ENCODE results near the gene MAPK4. TPM values are rescaled to one million over a fixed set of nuclear protein-coding genes. Genes with fewer than 3 reads are reported as not detected.
A peak's percentile ranks its signal among the peaks of the same experiment; 100 is the strongest.
"Not testable (repeated sequence)": the region's sequence is repeated elsewhere in the genome, so short reads cannot be mapped to it uniquely, and the experiment has no call there.

The MAPK4 gene
- polyA plus RNA-seq, 4 donors: 0.22 to 0.92 (median 0.76) TPM

DNA sequence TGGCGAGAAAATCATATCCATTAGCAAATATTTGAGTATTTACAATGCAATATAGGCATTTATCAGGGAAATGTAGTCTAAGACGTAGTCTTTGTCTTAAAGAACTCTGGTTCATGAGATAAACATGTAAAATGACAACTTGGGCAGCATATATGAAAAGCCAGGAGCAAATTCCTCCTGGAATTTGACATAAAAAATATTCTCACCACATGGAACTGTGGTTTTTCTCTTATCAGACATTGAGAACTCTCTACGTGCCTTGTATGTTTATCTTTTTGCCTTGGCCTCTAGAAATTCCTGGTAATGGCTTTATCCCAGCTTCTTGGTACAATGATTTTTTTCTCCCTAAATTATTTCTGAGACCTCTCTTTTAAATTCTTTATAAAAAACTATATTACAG, 2.8 kb downstream of the MAPK4 start:
- peaks cover 0 to 12% (median 7%) of the 10 kb centered on the region in 3 donors for H3K4me1 ChIP-seq (ENCODE audit: control insufficient read depth in 3 of 3, insufficient read depth in 2 of 3, low read depth in 1 of 3, low read length in 2 of 3)
- H3K9me3 ChIP-seq (ENCODE audit: control insufficient read depth in 2 of 2, insufficient read depth in 1 of 2, low read depth in 1 of 2, low read length in 1 of 2): no peaks in the 10 kb centered on the region
- no peak for DNase-seq
- WGBS, 3 donors: 75 to 77% (median 77%) methylated on average over 3 of the region's 3 CpGs
- no peak overlapping the region for H3K4me3 ChIP-seq (ENCODE audit: low read depth in 1 of 3, low read length in 3 of 3)
- no peaks in the 10 kb centered on the region for H3K36me3 ChIP-seq (ENCODE audit: control insufficient read depth in 3 of 3, insufficient read depth in 2 of 3, low read depth in 1 of 3, low read length in 3 of 3)
- FAIRE-seq: no peak
- H3K27ac ChIP-seq (ENCODE audit: low read depth in 1 of 3, low read length in 2 of 3): no peak overlapping the region
- peaks cover 0 to 32% (median 11%) of the 10 kb centered on the region in 3 donors for H3K27me3 ChIP-seq (ENCODE audit: control insufficient read depth in 3 of 3, insufficient read depth in 3 of 3, low read length in 3 of 3)

DNA sequence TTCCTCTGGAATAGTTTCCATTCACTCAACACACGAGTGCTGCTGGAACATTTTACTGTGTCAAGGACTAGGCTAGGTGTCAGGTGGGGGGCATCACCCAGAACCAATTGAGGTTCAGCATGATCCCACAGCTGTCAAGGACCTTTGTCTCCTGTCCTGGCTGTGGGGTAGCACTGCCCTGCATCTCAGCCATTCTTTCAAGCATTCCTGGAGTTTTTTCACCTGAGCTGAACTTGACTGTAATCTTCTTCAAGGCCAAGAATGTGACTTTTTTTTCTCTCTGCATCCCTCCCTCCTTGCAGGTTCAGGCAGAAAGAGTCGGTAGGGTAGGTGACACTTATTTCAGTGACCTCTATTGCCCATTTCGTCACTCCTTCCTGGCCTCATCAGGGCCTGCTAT, 3.5 kb downstream of the MAPK4 start:
- peaks cover 0 to 32% (median 11%) of the 10 kb centered on the region in 3 donors for H3K27me3 ChIP-seq (ENCODE audit: control insufficient read depth in 3 of 3, insufficient read depth in 3 of 3, low read length in 3 of 3)

DNA sequence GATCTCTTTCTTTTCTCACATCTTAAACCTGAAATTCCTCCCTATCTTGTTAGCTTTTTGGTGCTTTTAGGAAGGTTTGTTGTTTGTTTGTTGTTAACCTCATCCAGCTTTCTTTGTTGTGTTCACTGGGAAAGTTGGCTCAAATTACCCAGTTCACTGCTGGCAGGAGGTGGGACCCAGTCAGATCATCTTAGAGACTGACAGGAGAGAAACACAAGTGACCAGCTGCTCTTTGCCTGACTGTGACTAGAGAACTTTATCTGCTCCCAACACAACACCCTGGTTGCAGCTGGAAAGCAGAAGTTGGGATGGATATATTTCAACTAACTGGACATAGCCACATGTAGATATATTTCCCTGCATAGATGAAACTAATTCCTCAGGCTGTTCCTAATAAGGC, 10.0 kb downstream of the MAPK4 start:
- Histone ChIP-seq H3K4me1 (ENCODE audit: control insufficient read depth in 3 of 3, insufficient read depth in 2 of 3, low read depth in 1 of 3, low read length in 2 of 3) (no peaks in the 10 kb centered on the region), H3K4me3 (ENCODE audit: low read depth in 1 of 3, low read length in 3 of 3) (no peak overlapping the region), H3K9me3 (ENCODE audit: control insufficient read depth in 2 of 2, insufficient read depth in 1 of 2, low read depth in 1 of 2, low read length in 1 of 2) (no peaks in the 10 kb centered on the region), H3K27ac (ENCODE audit: low read depth in 1 of 3, low read length in 2 of 3) (no peak overlapping the region), H3K27me3 (ENCODE audit: control insufficient read depth in 3 of 3, insufficient read depth in 3 of 3, low read length in 3 of 3) (no peaks in the 10 kb centered on the region), H3K36me3 (ENCODE audit: control insufficient read depth in 3 of 3, insufficient read depth in 2 of 3, low read depth in 1 of 3, low read length in 3 of 3) (no peaks in the 10 kb centered on the region)
- no peak for DNase-seq
- no peak for FAIRE-seq

More for the DNA sequence above, 3.5 kb downstream of the MAPK4 start:
- Histone ChIP-seq H3K9me3 (ENCODE audit: control insufficient read depth in 2 of 2, insufficient read depth in 1 of 2, low read depth in 1 of 2, low read length in 1 of 2) (no peaks in the 10 kb centered on the region), H3K36me3 (ENCODE audit: control insufficient read depth in 3 of 3, insufficient read depth in 2 of 3, low read depth in 1 of 3, low read length in 3 of 3) (no peaks in the 10 kb centered on the region), H3K4me3 (ENCODE audit: low read depth in 1 of 3, low read length in 3 of 3) (no peak overlapping the region), H3K27ac (ENCODE audit: low read depth in 1 of 3, low read length in 2 of 3) (no peak overlapping the region), H3K4me1 (ENCODE audit: control insufficient read depth in 3 of 3, insufficient read depth in 2 of 3, low read depth in 1 of 3, low read length in 2 of 3) (peaks cover 0 to 12% (median 7%) of the 10 kb centered on the region in 3 donors)
- DNase-seq (no peak), FAIRE-seq (no peak)
- 80 to 87% (median 85%) methylated on average over 3 of the region's 3 CpGs for WGBS, 3 donors

DNA sequence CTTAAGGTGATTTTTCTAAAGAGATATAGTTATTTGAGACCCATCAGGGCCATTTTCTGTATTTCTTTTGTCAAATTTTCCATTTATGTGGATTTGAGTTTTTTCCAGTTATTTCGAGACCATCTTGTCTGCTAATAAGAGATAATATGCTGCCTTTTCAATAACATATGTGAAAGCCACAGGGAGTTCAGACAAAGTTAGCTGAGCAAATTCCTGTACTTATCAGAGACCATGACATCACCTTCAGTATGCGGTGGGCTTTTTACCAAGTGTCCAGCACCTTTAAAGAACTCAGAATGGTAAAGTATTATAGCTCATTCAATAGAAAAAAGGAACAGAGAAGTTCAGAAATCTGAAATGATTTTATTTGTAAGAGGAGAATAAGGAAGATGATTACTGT, 11.7 kb downstream of the MAPK4 start:
- no peaks in the 10 kb centered on the region for H3K9me3 ChIP-seq (ENCODE audit: control insufficient read depth in 2 of 2, insufficient read depth in 1 of 2, low read depth in 1 of 2, low read length in 1 of 2)
- DNase-seq: no peak
- H3K27ac ChIP-seq (ENCODE audit: low read depth in 1 of 3, low read length in 2 of 3): no peak overlapping the region
- FAIRE-seq: no peak
- no peaks in the 10 kb centered on the region for H3K27me3 ChIP-seq (ENCODE audit: control insufficient read depth in 3 of 3, insufficient read depth in 3 of 3, low read length in 3 of 3)
- 81 to 91% (median 82%) methylated on average over 2 of the region's 2 CpGs for WGBS, 3 donors
- H3K4me3 ChIP-seq (ENCODE audit: low read depth in 1 of 3, low read length in 3 of 3): no peak overlapping the region
- no peaks in the 10 kb centered on the region for H3K36me3 ChIP-seq (ENCODE audit: control insufficient read depth in 3 of 3, insufficient read depth in 2 of 3, low read depth in 1 of 3, low read length in 3 of 3)
- no peaks in the 10 kb centered on the region for H3K4me1 ChIP-seq (ENCODE audit: control insufficient read depth in 3 of 3, insufficient read depth in 2 of 3, low read depth in 1 of 3, low read length in 2 of 3)

DNA sequence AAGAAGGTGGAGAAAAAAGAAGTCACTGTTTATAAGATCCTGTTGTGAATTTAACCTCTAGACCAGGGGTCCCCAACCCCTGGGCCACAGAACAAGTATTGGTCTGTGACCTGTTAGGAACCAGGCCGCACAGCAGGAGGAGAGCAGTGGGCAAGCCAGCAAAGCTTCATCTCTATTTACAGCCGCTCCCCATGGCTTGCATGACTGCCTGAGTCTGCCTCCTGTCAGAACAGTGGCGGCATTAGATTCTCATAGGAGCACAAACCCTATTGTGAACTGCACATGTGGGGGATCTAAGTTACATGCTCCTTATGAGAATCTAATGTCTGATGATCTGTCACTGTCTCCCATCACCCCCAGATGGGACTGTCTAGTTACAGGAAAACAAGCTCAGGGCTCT, 13.3 kb downstream of the MAPK4 start:
- H3K9me3 ChIP-seq (ENCODE audit: control insufficient read depth in 2 of 2, insufficient read depth in 1 of 2, low read depth in 1 of 2, low read length in 1 of 2); H3K27ac ChIP-seq (ENCODE audit: low read depth in 1 of 3, low read length in 2 of 3); H3K27me3 ChIP-seq (ENCODE audit: control insufficient read depth in 3 of 3, insufficient read depth in 3 of 3, low read length in 3 of 3); DNase-seq; FAIRE-seq; H3K4me1 ChIP-seq (ENCODE audit: control insufficient read depth in 3 of 3, insufficient read depth in 2 of 3, low read depth in 1 of 3, low read length in 2 of 3); H3K4me3 ChIP-seq (ENCODE audit: low read depth in 1 of 3, low read length in 3 of 3); H3K36me3 ChIP-seq (ENCODE audit: control insufficient read depth in 3 of 3, insufficient read depth in 2 of 3, low read depth in 1 of 3, low read length in 3 of 3): not testable (repeated sequence)
- WGBS, 3 donors: 88 to 95% (median 92%) methylated on average over 3 of the region's 3 CpGs

DNA sequence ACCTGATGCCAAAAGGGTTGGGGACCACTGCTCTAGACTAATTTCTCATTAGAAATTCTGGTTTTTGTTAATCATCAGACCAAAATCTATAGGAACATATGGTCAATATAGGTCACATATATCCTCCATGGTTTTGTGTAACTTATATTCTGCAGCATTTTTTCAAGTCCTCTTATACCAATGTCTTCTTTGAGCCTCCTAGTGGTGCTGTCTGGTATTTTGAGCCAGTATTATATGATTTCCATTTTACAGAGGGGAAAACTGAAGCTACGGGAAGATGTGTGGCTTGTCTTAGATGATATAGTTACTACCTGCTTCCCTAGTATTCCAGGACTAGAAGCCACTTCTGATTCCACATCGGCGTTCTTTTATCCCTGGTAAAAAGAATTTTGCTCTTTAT, 13.8 kb downstream of the MAPK4 start:
- DNase-seq (no peak), FAIRE-seq (no peak)
- WGBS, 3 donors: 75 to 92% (median 79%) methylated on average over 3 of the region's 3 CpGs
- Histone ChIP-seq H3K4me3 (ENCODE audit: low read depth in 1 of 3, low read length in 3 of 3) (no peak overlapping the region), H3K36me3 (ENCODE audit: control insufficient read depth in 3 of 3, insufficient read depth in 2 of 3, low read depth in 1 of 3, low read length in 3 of 3) (no peaks in the 10 kb centered on the region), H3K27me3 (ENCODE audit: control insufficient read depth in 3 of 3, insufficient read depth in 3 of 3, low read length in 3 of 3) (no peaks in the 10 kb centered on the region), H3K9me3 (ENCODE audit: control insufficient read depth in 2 of 2, insufficient read depth in 1 of 2, low read depth in 1 of 2, low read length in 1 of 2) (no peaks in the 10 kb centered on the region), H3K4me1 (ENCODE audit: control insufficient read depth in 3 of 3, insufficient read depth in 2 of 3, low read depth in 1 of 3, low read length in 2 of 3) (no peaks in the 10 kb centered on the region), H3K27ac (ENCODE audit: low read depth in 1 of 3, low read length in 2 of 3) (no peak overlapping the region)

DNA sequence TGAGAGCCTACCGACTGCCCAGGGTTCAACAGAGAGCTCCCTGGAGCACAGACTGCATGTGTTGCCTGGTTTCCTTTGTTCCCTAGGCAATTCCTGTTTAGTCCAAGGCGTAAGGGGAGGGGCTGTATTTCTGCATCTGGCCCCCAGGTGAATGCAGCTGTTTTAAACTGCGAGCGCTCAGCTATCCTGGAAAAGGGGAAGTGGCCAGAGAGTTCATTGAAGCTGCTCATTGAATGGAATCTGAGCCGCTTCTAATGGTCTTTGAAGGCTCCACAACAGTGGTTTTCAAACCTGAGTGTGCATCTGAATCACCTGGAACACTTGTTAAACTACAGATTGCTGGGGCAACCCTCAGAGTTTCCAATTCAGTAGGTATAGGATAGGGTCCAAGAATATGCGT, 18.1 kb downstream of the MAPK4 start:
- no peak for FAIRE-seq
- H3K9me3 ChIP-seq (ENCODE audit: control insufficient read depth in 2 of 2, insufficient read depth in 1 of 2, low read depth in 1 of 2, low read length in 1 of 2): peaks cover 0 to 12% of the 10 kb centered on the region in 2 donors
- H3K27ac ChIP-seq (ENCODE audit: low read depth in 1 of 3, low read length in 2 of 3): no peak overlapping the region
- H3K27me3 ChIP-seq (ENCODE audit: control insufficient read depth in 3 of 3, insufficient read depth in 3 of 3, low read length in 3 of 3): peaks cover 0 to 3% (median 0%) of the 10 kb centered on the region in 3 donors
- no peaks in the 10 kb centered on the region for H3K36me3 ChIP-seq (ENCODE audit: control insufficient read depth in 3 of 3, insufficient read depth in 2 of 3, low read depth in 1 of 3, low read length in 3 of 3)
- no peak overlapping the region for H3K4me3 ChIP-seq (ENCODE audit: low read depth in 1 of 3, low read length in 3 of 3)
- DNase-seq: no peak
- WGBS, 3 donors: 61 to 74% (median 69%) methylated on average over 6 of the region's 6 CpGs
- no peaks in the 10 kb centered on the region for H3K4me1 ChIP-seq (ENCODE audit: control insufficient read depth in 3 of 3, insufficient read depth in 2 of 3, low read depth in 1 of 3, low read length in 2 of 3)

DNA sequence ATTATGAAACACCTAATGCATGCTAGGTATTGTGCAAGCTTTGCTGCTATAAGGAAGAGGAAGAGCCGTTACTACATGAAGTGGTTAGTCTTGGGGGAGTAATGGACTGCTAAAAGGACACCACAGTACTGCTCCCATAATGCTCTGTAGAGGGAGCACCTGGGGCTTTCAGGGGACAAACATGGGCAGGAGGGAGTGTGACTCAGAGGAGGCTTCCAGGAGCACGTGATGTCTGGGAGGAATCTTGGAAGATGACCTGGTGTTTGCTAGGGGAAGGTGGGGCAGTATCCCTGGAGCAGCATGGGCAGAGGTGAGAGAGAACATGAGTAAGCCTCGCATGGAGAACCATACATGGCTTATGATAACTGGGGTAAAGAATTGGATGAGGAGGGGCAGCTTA, 18.8 kb downstream of the MAPK4 start:
- DNase-seq (peak in 1 of 2 donors; percentile 17), FAIRE-seq (no peak)
- H3K4me1 ChIP-seq (ENCODE audit: control insufficient read depth in 3 of 3, insufficient read depth in 2 of 3, low read depth in 1 of 3, low read length in 2 of 3): no peaks in the 10 kb centered on the region
- H3K36me3 ChIP-seq (ENCODE audit: control insufficient read depth in 3 of 3, insufficient read depth in 2 of 3, low read depth in 1 of 3, low read length in 3 of 3): no peaks in the 10 kb centered on the region
- 72 to 81% (median 77%) methylated on average over 3 of the region's 3 CpGs for WGBS, 3 donors
- H3K9me3 ChIP-seq (ENCODE audit: control insufficient read depth in 2 of 2, insufficient read depth in 1 of 2, low read depth in 1 of 2, low read length in 1 of 2): peaks cover 0 to 12% of the 10 kb centered on the region in 2 donors
- H3K4me3 ChIP-seq (ENCODE audit: low read depth in 1 of 3, low read length in 3 of 3): no peak overlapping the region
- H3K27me3 ChIP-seq (ENCODE audit: control insufficient read depth in 3 of 3, insufficient read depth in 3 of 3, low read length in 3 of 3): peaks cover 0 to 3% (median 0%) of the 10 kb centered on the region in 3 donors
- H3K27ac ChIP-seq (ENCODE audit: low read depth in 1 of 3, low read length in 2 of 3): no peak overlapping the region

DNA sequence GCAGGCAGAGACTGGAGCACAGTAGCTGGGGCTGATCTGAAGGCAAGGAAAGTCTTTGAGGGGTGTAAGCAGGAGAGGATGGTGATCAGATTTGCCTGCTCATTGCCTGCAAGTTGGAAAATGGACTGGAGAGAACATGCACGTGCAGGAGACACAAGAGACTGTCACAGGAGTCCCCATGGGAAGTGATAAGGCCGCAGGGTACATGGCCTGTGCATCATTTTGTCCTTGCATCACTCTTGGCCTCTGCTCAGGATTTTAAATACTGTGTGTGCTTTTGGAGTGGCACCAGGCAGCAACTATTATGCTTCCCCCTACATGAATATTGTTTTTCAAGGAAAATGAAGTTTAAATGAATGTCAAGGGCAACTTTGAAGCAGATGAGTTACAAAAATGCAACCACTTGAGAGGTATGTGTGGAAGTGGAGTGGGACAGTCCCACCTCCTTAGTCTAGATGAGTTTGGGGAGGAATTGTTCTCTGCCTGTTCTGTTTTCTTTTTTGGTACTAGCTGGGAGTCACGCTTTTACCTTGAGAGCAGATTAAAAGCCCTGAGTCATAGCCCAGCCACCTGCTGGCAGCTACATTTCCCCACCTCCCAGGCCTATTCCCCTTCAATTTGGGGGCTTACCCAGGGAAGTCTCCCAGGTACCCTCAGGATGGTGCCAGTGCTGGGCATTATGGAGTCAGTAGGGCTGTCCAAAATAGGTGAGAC, 19.3 kb downstream of the MAPK4 start:
- WGBS, 3 donors: 69 to 83% (median 72%) methylated on average over 3 of the region's 3 CpGs
- Histone ChIP-seq H3K27ac (ENCODE audit: low read depth in 1 of 3, low read length in 2 of 3) (no peak overlapping the region), H3K9me3 (ENCODE audit: control insufficient read depth in 2 of 2, insufficient read depth in 1 of 2, low read depth in 1 of 2, low read length in 1 of 2) (peaks cover 0 to 15% of the 10 kb centered on the region in 2 donors), H3K27me3 (ENCODE audit: control insufficient read depth in 3 of 3, insufficient read depth in 3 of 3, low read length in 3 of 3) (peaks cover 0 to 3% (median 0%) of the 10 kb centered on the region in 3 donors), H3K4me1 (ENCODE audit: control insufficient read depth in 3 of 3, insufficient read depth in 2 of 3, low read depth in 1 of 3, low read length in 2 of 3) (no peaks in the 10 kb centered on the region), H3K36me3 (ENCODE audit: control insufficient read depth in 3 of 3, insufficient read depth in 2 of 3, low read depth in 1 of 3, low read length in 3 of 3) (no peaks in the 10 kb centered on the region), H3K4me3 (ENCODE audit: low read depth in 1 of 3, low read length in 3 of 3) (no peak overlapping the region)
- DNase-seq (no peak), FAIRE-seq (no peak)

Data from small intestine (tissue), 7 donors.